SK-N-SH treated with all-trans-retinoic acid at 6 μM for 48 hours (cell line): ENCODE measurements around the gene PRKG1.

ENCODE experiments used
- BACH2 ChIP-seq: fragments of 250-450 bp; sonication (Bioruptor Pico); IDR thresholded peaks from 2 replicates; pipeline ENCODE4 v1.9.0; 2021; ENCODE audit warnings: mild to moderate bottlenecking, borderline replicate concordance
- TCF4 ChIP-seq: fragments of 250-450 bp; sonication (Bioruptor Pico); IDR thresholded peaks from 2 replicates; pipeline ENCODE4 v1.8.0; 2021; ENCODE audit warnings: mild to moderate bottlenecking, moderate library complexity, borderline replicate concordance

GRCh38 chr10:52064084-52064845 lies 990.0 kb downstream of the PRKG1 start:
- TF ChIP-seq TCF4 (CRISPR knock-in tag) = no peak
- TF ChIP-seq BACH2 (CRISPR knock-in tag) = no peak
